Stimulated activated CD8-positive, alpha-beta memory T cell treated with anti-CD3 and anti-CD28 coated beads, Interleukin-4, amount 100 ng/mL, for 4 hours (primary cell): ENCODE data around the gene KRTAP9-8.
"Not testable (repeated sequence)": the region's sequence is repeated elsewhere in the genome, so short reads cannot be mapped to it uniquely, and the experiment has no call there.

ENCODE experiments used
- DNase-seq, 2 donors: peaks; one replicate each; pipeline ENCODE4 v3.0.0-alpha.2; 2020; ENCODE audit warnings: low read depth in 2 of 2, low spot score in 1 of 2

The KRTAP9-8 gene

DNA sequence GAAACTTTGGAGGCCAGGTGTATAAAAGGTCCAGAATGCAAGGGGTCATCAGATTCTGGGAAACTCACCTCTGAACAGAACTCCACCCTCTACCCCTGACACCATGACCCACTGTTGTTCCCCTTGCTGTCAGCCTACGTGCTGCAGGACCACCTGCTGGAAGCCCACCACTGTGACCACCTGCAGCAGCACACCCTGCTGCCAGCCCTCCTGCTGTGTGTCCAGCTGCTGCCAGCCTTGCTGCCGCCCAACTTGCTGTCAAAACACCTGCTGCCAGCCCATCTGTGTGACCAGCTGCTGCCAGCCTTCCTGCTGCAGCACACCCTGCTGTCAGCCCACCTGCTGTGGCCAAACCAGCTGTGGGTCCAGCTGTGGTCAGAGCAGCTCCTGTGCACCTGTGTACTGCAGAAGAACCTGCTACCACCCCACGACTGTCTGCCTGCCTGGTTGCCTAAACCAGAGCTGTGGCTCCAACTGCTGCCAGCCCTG lies at the start of gene KRTAP9-8:
Gene KRTAP9-8 (plus strand): TSS at position 51 of the 489 bp plus-strand sequence. CDS start 53 bp downstream, at position 104.
- DNase-seq: not testable (repeated sequence)

GRCh38 chr17:41189837-41190318 lies 47.9 kb upstream of the KRTAP9-8 start, which contains the start of gene KRTAP9-1:
Gene KRTAP9-1, plus strand, starts transcription at chr17:41189887. Its CDS starts 0 bp downstream, at chr17:41189887.
- DNase-seq: not testable (repeated sequence)

DNA sequence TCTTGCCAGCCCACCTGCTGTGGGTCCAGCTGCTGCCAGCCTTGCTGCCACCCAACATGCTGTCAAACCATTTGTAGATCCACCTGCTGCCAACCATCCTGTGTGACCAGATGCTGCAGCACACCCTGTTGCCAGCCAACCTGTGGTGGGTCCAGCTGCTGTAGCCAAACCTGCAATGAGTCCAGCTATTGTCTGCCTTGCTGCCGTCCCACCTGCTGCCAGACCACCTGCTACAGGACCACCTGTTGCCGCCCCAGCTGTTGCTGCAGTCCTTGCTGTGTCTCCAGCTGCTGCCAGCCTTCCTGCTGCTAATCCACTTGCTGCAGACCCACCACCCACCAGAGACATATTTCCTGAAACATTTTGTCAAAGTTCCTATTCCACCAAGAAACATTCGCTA lies 47.5 kb upstream of the KRTAP9-8 start:
- DNase-seq: no peak

DNA sequence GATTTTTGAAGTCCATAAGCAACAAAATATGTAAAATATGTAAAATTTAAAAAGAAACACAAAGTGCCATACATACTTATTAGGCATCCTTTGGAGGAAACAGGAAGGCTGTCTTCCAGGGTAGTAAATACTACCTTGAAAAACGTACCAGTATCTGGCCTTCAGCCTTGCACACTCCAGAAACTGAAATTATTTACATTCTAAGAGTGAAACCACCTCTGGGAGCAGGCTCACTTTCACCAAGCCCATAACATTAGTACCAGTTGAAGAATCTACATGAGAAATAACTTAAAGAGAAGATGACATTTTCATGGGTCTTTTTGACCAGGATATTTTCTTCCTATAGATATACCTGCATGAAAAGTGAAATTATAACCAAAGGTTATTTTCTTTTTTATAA lies 41.7 kb upstream of the KRTAP9-8 start:
- DNase-seq: no peak

- DNase-seq: no peak
These were observed 38.2 kb upstream of the KRTAP9-8 start for GRCh38 chr17:41199421-41200078.

DNA sequence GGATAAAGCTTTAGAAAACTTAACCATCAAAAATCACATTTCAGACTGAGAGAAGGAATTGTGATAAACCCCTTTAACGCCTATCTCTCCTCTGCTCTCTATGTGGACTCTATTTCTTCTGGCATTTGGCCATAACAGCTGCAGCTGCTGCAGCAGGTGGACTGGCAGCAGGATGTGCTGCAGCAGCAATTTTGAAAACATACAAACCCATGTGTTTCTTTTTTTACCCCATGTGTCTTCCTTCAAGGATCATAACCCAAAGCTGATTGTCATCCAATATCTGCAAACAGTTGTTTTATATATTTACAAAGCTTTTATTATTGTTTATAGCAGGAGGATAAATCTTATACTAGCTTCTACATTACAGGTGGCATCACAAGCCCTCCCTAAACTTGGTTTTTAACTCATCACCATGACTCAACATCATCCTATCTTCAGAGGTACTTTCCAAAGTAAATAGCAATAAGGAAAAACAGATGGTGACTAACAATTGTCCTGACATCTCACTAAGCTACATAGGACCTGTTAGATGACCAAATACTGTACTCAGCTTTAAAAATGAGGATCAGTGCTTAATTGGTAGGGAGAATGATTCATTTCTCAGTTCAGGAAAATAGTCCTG lies 25.8 kb upstream of the KRTAP9-8 start:
- DNase-seq: no peak

- no peak for DNase-seq
These were observed 25.2 kb upstream of the KRTAP9-8 start for GRCh38 chr17:41212524-41213169.

DNA sequence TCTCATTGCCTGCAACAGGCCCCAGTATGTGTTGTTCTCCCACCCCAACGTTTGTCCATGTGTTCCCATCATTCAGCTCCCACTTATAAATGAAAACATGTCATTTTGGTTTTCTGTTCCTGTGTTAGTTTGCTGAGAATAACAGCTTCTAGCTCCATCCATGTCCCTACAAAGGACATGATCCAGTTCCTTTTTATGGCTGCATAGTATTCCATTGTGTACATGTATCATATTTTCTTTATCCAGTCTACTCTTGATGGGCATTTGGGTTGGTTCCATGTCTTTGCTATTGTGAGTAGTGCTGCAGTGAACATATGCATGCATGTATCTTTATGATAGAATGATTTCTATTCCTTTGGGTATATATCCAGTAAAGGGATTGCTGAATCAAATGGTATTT lies 22.1 kb upstream of the KRTAP9-8 start:
- no peak for DNase-seq

- no peak for DNase-seq
These were observed 14.0 kb upstream of the KRTAP9-8 start for GRCh38 chr17:41223821-41224220.

- no peak for DNase-seq
These were observed 11.7 kb upstream of the KRTAP9-8 start for GRCh38 chr17:41226051-41226450.

DNA sequence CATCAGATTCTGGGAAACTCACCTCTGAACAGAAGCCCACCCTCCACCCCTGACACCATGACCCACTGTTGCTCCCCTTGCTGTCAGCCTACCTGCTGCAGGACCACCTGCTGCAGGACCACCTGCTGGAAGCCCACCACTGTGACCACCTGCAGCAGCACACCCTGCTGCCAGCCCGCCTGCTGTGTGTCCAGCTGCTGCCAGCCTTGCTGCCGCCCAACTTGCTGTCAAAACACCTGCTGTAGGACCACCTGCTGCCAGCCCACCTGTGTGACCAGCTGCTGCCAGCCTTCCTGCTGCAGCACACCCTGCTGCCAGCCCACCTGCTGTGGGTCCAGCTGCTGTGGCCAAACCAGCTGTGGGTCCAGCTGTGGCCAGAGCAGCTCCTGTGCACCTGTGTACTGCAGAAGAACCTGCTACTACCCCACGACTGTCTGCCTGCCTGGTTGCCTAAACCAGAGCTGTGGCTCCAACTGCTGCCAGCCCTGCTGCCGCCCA lies 11.2 kb upstream of the KRTAP9-8 start, which contains the start of gene KRTAP9-2:
Gene KRTAP9-2 (plus strand): TSS at position 51 of the 498 bp plus-strand sequence. CDS start 7 bp downstream, at position 58.
- not testable (repeated sequence) for DNase-seq

DNA sequence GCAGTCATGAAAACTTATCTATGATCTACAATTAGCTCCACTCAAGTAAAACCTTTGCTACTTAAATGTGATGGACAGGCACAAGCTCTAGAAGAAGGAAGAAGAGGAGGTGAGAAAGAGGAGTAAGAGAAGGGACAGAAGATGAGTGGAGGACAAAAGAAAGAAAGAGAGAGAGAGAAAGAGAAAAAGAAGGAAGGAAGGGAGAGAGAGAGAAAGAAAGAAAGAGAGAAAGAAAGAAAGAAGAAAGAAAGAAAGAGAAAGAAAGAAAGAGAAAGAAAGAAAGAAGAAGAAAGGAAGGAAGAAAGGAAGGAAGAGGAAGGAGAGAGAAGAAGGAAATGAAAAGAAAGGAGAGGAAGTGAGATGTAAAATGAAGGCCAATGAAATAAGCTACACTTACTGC lies 7.7 kb upstream of the KRTAP9-8 start:
- no peak for DNase-seq

DNA sequence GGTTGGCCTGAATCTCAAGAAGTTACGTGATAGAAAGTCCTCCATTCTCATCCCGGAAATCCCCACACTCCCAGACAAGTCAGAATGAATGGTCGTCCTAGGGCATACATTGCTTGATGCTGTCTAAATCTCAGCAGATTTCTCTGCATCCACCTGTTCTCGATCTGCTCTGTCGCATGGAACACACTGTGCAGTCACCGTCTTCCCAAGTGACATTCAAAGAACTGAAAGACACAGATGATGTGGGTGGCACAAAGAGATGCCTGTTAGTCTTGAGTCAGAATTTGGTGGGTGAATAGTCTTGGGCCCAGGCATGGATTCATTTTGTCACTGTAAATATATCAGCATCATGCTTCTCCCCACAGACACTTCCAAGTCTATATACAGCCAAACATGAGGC lies 6.1 kb upstream of the KRTAP9-8 start:
- no peak for DNase-seq

GRCh38 chr17:41232399-41233105 lies 5.2 kb upstream of the KRTAP9-8 start, which contains the start of gene KRTAP9-3:
Gene KRTAP9-3, plus strand, starts transcription at chr17:41232449. Its CDS starts 53 bp downstream, at chr17:41232502.
- DNase-seq: not testable (repeated sequence)

DNA sequence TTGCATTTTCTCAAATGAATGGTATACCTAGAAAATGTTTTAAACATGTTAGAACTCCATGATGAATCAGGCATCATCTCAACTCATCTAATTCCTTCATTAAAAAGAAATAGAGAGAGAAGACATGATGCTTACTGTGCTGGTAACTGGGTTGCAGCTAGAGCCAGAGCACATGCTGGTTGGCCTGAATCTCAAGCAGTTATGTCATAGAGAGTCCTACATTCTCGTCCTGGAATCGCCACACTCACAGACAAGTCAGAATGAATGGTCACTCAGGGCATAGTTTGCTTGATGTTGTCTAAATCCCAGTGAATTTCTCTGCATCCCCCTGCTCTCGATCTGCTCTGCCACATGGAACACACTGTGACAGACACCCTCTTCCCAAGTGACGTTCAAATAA lies 683 bp upstream of the KRTAP9-8 start:
- DNase-seq: not testable (repeated sequence)

DNA sequence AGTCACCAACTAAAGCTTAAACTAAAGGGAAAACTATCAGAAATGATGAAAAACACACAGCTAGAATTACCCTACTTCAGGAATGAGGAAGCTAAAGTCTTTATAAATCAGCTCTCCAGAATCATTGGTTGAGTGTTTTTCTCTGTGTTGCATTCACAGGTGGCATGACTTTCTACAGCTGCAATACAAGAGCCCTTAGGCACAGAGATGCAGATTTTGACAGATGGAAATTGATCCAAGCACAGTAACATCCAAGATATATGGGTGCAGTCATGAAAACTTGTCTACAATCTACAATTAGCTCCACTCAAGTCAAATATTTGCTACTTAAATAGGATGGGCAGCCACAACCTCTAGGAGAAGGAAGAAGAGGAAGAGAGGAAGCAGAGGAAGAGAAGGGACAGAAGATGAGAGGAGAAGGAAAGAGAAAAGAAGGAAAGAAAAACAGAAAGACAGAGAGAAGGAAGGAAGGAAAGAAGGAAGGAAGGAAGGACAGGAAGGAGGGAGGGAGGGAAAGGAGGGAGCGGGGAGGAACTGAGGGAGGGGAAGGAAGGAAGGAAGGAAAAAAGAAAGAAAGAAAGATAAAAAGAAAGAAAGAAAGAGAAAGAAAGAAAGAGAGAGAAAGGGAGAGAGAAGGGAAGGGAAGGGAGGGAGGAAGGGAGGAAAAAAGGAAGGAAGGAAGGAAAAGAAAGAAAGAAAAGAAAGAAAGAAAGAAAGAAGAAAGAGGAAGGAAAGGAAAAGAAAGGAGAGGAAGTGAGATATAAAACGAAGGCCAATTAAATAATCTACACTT lies 9.4 kb downstream of the KRTAP9-8 start:
- not testable (repeated sequence) for DNase-seq

GRCh38 chr17:41249637-41250240 lies 11.9 kb downstream of the KRTAP9-8 start, which contains the start of gene KRTAP9-4:
Gene KRTAP9-4, plus strand, starts transcription at chr17:41249687. Its CDS starts 34 bp downstream, at chr17:41249721.
- DNase-seq: not testable (repeated sequence)

GRCh38 chr17:41251261-41251660 lies 13.5 kb downstream of the KRTAP9-8 start:
- DNase-seq: no peak

- DNase-seq: no peak
These were observed 17.1 kb downstream of the KRTAP9-8 start for GRCh38 chr17:41254861-41255260.
